HCT116 (cell line): ENCODE results near the gene SF3B5. TPM values are rescaled to one million over a fixed set of nuclear protein-coding genes. Genes with fewer than 3 reads are reported as not detected.

Experiments
- ATAC-seq: fragments of 200-7000 bp; cut with Tn5 transposase; 2 replicates; pipeline ENCODE4 v1.9.1; 2020; ENCODE audit warnings: mild to moderate bottlenecking, moderate library complexity
- BruUV-seq: library from RNA; stranded (reverse); fragments of 400-500 nt; replicated peaks from 2 replicates; lab custom pipeline; 2021; lab: Mats Ljungman, UMichigan
- CTCF ChIA-PET: fragments of 300-600 bp; sonication (Branson Sonifier 250); formaldehyde crosslinking; loops from one replicate; lab custom pipeline; 2021; ENCODE audit warnings: antibody characterized with exemption; lab: Charles Lee
- POLR2A ChIA-PET: fragments of 300-600, 350-600 bp; sonication (Branson Sonifier 250); formaldehyde crosslinking; loops from one replicate; lab custom pipeline; 2021; ENCODE audit warnings: antibody characterized with exemption; lab: Charles Lee
- RAD21 ChIA-PET, 2 experiments: fragments of 300-600 bp; sonication (Branson Sonifier 250); formaldehyde crosslinking; loops; one replicate each; lab custom pipeline; 2023; ENCODE audit warnings: low total read pairs in 2 of 2; ENCODE audit not compliant: uncharacterized antibody in 2 of 2, unreplicated experiment in 2 of 2, low non-redundant PET in 1 of 2; lab: Charles Lee
- DNase-seq: peaks from one replicate; pipeline ENCODE4 v3.0.0-alpha.2; 2010; ENCODE audit warnings: low read depth, low spot score
- H2AFZ ChIP-seq: fragments of 200-600 bp; shearing (Covaris generic), sonication (generic); 2 replicates; pipeline ENCODE4 v1.6.1; 2017; ENCODE audit warnings: low read depth, mixed run types, mixed read lengths, antibody characterized with exemption, low read length; ENCODE audit not compliant: poor library complexity, severe bottlenecking
- H3K27ac ChIP-seq: 2 replicates; pipeline ENCODE4 v1.5.1; 2012; ENCODE audit warnings: low read depth, low read length
- H3K27me3 ChIP-seq: fragments of 200-600 bp; sonication (generic); 2 replicates; pipeline ENCODE4 v1.6.1; 2016; ENCODE audit warnings: mixed run types, low read length, mixed read lengths; ENCODE audit not compliant: insufficient read depth
- H3K36me3 ChIP-seq, 2 experiments: fragments of 200-500 bp in 1 of 2; fragments of 200-600 bp in 1 of 2; sonication (Bioruptor generic) in 1 of 2; sonication (generic) in 1 of 2; 2 replicates each; pipeline versions ENCODE4 v1.5.1 to v1.6.1; 2014 to 2016; ENCODE audit warnings: low read length in 2 of 2, inconsistent platforms in 1 of 2, mixed read lengths in 1 of 2, mixed run types in 1 of 2; ENCODE audit not compliant: insufficient read depth in 2 of 2, control insufficient read depth in 1 of 2
- H3K4me1 ChIP-seq, 2 experiments: fragments of 200-600 bp in 1 of 2; sonication (generic) in 1 of 2; 2 replicates each; pipeline versions ENCODE4 v1.5.1 to v1.6.1; 2012 to 2017; ENCODE audit warnings: low read length in 2 of 2, inconsistent platforms in 1 of 2, mild to moderate bottlenecking in 1 of 2, mixed read lengths in 1 of 2, mixed run types in 1 of 2, moderate library complexity in 1 of 2; ENCODE audit not compliant: insufficient read depth in 2 of 2, control insufficient read depth in 1 of 2
- H3K4me2 ChIP-seq: fragments of 200-600 bp; sonication (generic); 2 replicates; pipeline ENCODE4 v1.6.1; 2017; ENCODE audit warnings: mixed run types, low read length, mixed read lengths
- H3K4me3 ChIP-seq, 2 experiments: fragments of 200-600 bp in 1 of 2; sonication (generic) in 1 of 2; replicated peaks in 1 of 2; 2 replicates each; pipeline ENCODE4 v1.5.1; 2011 to 2016; ENCODE audit warnings: low read length in 2 of 2, control low read depth in 1 of 2, low read depth in 1 of 2, mild to moderate bottlenecking in 1 of 2, mixed read lengths in 1 of 2, mixed run types in 1 of 2
- H3K79me2 ChIP-seq: fragments of 200-600 bp; sonication (generic); 2 replicates; pipeline ENCODE4 v1.6.1; 2017; ENCODE audit warnings: mild to moderate bottlenecking, mixed run types, low read length, moderate library complexity, mixed read lengths; ENCODE audit not compliant: insufficient read depth
- H3K9ac ChIP-seq: fragments of 200-600 bp; sonication (generic); 2 replicates; pipeline ENCODE4 v1.6.1; 2016; ENCODE audit warnings: low read length, mixed read lengths
- H3K9me2 ChIP-seq: fragments of 200-600 bp; sonication (generic), shearing (Covaris generic); 2 replicates; pipeline ENCODE4 v1.6.1; 2017; ENCODE audit warnings: mixed run types, mild to moderate bottlenecking, moderate library complexity; ENCODE audit not compliant: insufficient read depth
- H3K9me3 ChIP-seq, 2 experiments: fragments of 200-500 bp in 1 of 2; fragments of 200-600 bp in 1 of 2; sonication (Bioruptor generic) in 1 of 2; sonication (generic) in 1 of 2; 2 replicates each; pipeline ENCODE4 v1.6.1; 2014 to 2017; ENCODE audit warnings: low read length in 2 of 2, mixed read lengths in 2 of 2, inconsistent platforms in 1 of 2, low read depth in 1 of 2, mild to moderate bottlenecking in 1 of 2, mixed run types in 1 of 2, moderate library complexity in 1 of 2; ENCODE audit not compliant: control insufficient read depth in 1 of 2, insufficient read depth in 1 of 2
- H4K20me1 ChIP-seq: fragments of 200-600 bp; sonication (generic), shearing (Covaris generic); 2 replicates; pipeline ENCODE4 v1.6.1; 2017; ENCODE audit warnings: mixed run types, mild to moderate bottlenecking, moderate library complexity; ENCODE audit not compliant: insufficient read depth
- ATF3 ChIP-seq: IDR thresholded peaks from 2 replicates; pipeline ENCODE4 v1.6.1; 2012
- CEBPB ChIP-seq: IDR thresholded peaks from 2 replicates; pipeline ENCODE4 v1.6.1; 2012; ENCODE audit warnings: low read depth
- ELF1 ChIP-seq: IDR thresholded peaks from 2 replicates; pipeline ENCODE4 v1.6.1; 2012; ENCODE audit warnings: low read depth, borderline replicate concordance
- EZH2phosphoT487 ChIP-seq: fragments of 200-600 bp; IDR thresholded peaks from 2 replicates; pipeline ENCODE4 v1.6.1; 2018; ENCODE audit warnings: antibody characterized with exemption, borderline replicate concordance
- POLR2AphosphoS5 ChIP-seq: IDR thresholded peaks from 2 replicates; pipeline ENCODE4 v1.6.1; 2011; ENCODE audit warnings: mild to moderate bottlenecking, low read depth, low read length, moderate library complexity
- REST ChIP-seq: IDR thresholded peaks from 2 replicates; pipeline ENCODE4 v1.6.1; 2012; ENCODE audit warnings: low read depth
- SRF ChIP-seq: IDR thresholded peaks from 2 replicates; pipeline ENCODE4 v1.6.1; 2012; ENCODE audit warnings: low read depth
- ZFX ChIP-seq: fragments of 450-650 bp; IDR thresholded peaks from 2 replicates; pipeline ENCODE4 v1.6.1; 2017
- ZNF274 ChIP-seq: fragments of 200-500 bp; sonication (Bioruptor generic); IDR thresholded peaks from 2 replicates; pipeline ENCODE4 v1.6.1; 2014; ENCODE audit warnings: mild to moderate bottlenecking, low read depth, low read length, inconsistent platforms
- intact Hi-C: fragments of 100-400 bp; cut with micrococcal nuclease; formaldehyde crosslinking; loops from 2 replicates; pipeline ENCODE4 v1.10.0; 2022
- total RNA-seq: library from RNA; stranded (reverse); gene quantifications from one replicate; pipeline ENCODE4 v1.2.1, GENCODE V29; 2021; ENCODE audit not compliant: unreplicated experiment
- TF ChIP-seq, protein P1 (sequence below), 3 experiments: fragments of 200-600 bp in 1 of 3; sonication (generic) in 1 of 3; IDR thresholded peaks in 2 of 3; conservative IDR thresholded peaks in 1 of 3; 2 replicates each; pipeline ENCODE4 v1.5.1; 2012 to 2017; ENCODE audit warnings: low read depth in 2 of 3, low read length in 2 of 3, antibody characterized with exemption in 1 of 3, borderline replicate concordance in 1 of 3, control low read depth in 1 of 3, mild to moderate bottlenecking in 1 of 3, mixed read lengths in 1 of 3, mixed run types in 1 of 3, moderate library complexity in 1 of 3; ENCODE audit not compliant: insufficient read depth in 1 of 3
- TF ChIP-seq, protein P2 (sequence below): IDR thresholded peaks from 2 replicates; pipeline ENCODE4 v1.6.1; 2011; ENCODE audit warnings: mild to moderate bottlenecking, low read length, moderate library complexity; ENCODE audit not compliant: insufficient replicate concordance; ENCODE audit errors: extremely low read depth

The SF3B5 gene
- total RNA-seq, 1 experiment from 2014 or later = 173 TPM

DNA sequence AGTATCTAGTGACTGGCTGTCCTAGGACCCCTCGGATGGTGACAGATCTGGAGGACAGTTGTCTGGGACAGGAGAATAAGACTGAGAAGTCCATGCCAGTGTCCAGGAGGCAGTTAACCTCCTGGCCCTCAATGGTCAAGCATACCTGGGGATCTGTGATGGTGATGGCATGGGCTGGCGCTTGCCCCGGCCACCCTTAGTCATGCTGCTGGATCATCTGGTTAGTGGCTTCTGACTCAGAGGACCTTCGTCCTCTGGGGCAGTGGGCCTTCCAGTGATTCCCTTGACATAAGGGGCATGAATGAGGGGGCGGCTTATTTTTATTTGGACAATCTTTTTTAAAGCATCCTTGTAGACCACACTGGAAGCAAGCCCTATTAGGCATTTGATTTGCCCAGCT is 24.0 kb upstream of the SF3B5 start (continued):
- TF ChIP-seq, protein P1, sequence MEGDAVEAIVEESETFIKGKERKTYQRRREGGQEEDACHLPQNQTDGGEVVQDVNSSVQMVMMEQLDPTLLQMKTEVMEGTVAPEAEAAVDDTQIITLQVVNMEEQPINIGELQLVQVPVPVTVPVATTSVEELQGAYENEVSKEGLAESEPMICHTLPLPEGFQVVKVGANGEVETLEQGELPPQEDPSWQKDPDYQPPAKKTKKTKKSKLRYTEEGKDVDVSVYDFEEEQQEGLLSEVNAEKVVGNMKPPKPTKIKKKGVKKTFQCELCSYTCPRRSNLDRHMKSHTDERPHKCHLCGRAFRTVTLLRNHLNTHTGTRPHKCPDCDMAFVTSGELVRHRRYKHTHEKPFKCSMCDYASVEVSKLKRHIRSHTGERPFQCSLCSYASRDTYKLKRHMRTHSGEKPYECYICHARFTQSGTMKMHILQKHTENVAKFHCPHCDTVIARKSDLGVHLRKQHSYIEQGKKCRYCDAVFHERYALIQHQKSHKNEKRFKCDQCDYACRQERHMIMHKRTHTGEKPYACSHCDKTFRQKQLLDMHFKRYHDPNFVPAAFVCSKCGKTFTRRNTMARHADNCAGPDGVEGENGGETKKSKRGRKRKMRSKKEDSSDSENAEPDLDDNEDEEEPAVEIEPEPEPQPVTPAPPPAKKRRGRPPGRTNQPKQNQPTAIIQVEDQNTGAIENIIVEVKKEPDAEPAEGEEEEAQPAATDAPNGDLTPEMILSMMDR (IDR thresholded peaks at IDR 0.05 in 2 of 3, conservative IDR thresholded peaks at IDR 0.05 in 1 of 3; ENCODE audit: borderline replicate concordance in 1 of 3, insufficient read depth in 1 of 3, low read depth in 2 of 3, low read length in 2 of 3) = no peak

GRCh38 chr6:144115219-144115618 is 19.8 kb upstream of the SF3B5 start:
- H2AFZ ChIP-seq = no peak overlapping the region
- H3K9ac ChIP-seq = no peak overlapping the region
- no peak overlapping the region for H3K4me2 ChIP-seq
- CTCF ChIA-PET = no interaction called here
- BruUV-seq = no TSS peak
- TF ChIP-seq POLR2AphosphoS5 (no peak), EZH2phosphoT487 (no peak), ATF3 (no peak), ZFX (no peak), ZNF274 (no peak), CEBPB (no peak), ELF1 (no peak), SRF (no peak), REST (no peak)
- TF ChIP-seq, protein P2, sequence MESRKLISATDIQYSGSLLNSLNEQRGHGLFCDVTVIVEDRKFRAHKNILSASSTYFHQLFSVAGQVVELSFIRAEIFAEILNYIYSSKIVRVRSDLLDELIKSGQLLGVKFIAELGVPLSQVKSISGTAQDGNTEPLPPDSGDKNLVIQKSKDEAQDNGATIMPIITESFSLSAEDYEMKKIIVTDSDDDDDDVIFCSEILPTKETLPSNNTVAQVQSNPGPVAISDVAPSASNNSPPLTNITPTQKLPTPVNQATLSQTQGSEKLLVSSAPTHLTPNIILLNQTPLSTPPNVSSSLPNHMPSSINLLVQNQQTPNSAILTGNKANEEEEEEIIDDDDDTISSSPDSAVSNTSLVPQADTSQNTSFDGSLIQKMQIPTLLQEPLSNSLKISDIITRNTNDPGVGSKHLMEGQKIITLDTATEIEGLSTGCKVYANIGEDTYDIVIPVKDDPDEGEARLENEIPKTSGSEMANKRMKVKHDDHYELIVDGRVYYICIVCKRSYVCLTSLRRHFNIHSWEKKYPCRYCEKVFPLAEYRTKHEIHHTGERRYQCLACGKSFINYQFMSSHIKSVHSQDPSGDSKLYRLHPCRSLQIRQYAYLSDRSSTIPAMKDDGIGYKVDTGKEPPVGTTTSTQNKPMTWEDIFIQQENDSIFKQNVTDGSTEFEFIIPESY = no peak
- TF ChIP-seq, protein P1 (IDR thresholded peaks at IDR 0.05 in 2 of 3, conservative IDR thresholded peaks at IDR 0.05 in 1 of 3; ENCODE audit: borderline replicate concordance in 1 of 3, insufficient read depth in 1 of 3, low read depth in 2 of 3, low read length in 2 of 3) = no peak
- TF ChIP-seq, all 23 proteins: peak for 0
- H3K27me3 ChIP-seq = no peaks in the 10 kb centered on the region
- no peak for DNase-seq
- no peaks in the 10 kb centered on the region for H3K79me2 ChIP-seq
- no peak overlapping the region for H3K4me3 ChIP-seq
- ChIA-PET POLR2A (no interaction called here), RAD21 (no interaction called here)
- H4K20me1 ChIP-seq = no peaks in the 10 kb centered on the region
- no peaks in the 10 kb centered on the region for H3K9me2 ChIP-seq
- intact Hi-C loops = no loop called here
- no peaks in the 10 kb centered on the region for H3K36me3 ChIP-seq
- H3K4me1 ChIP-seq = no peaks in the 10 kb centered on the region
- ATAC-seq = no peak
- H3K27ac ChIP-seq = no peak overlapping the region
- H3K9me3 ChIP-seq = no peaks in the 10 kb centered on the region
